Measurements from ENCODE around the gene ANXA5.
"Not testable (repeated sequence)": the region's sequence is repeated elsewhere in the genome, so short reads cannot be mapped to it uniquely, and the experiment has no call there.

The ANXA5 gene

DNA sequence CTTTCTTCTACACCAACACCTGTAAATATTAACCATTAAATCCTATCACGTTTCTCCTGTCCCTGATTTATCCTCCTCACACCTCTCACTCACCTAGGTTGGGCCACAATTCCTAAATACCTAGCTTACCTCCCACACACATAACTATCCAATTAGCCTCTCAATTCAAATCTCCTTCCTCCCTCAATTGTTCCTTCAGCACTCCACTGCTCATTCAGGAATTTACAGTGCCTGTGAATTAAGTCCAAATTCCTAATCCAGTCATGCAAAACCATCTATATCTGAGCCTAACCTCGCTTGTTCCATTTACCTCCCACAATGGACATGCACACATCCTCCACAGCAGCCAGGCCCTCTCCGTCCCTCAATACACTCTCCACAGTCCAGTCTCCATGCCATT, 17.5 kb downstream of the ANXA5 start:
- DNase-seq (ENCODE audit: low spot score) = no peak

DNA sequence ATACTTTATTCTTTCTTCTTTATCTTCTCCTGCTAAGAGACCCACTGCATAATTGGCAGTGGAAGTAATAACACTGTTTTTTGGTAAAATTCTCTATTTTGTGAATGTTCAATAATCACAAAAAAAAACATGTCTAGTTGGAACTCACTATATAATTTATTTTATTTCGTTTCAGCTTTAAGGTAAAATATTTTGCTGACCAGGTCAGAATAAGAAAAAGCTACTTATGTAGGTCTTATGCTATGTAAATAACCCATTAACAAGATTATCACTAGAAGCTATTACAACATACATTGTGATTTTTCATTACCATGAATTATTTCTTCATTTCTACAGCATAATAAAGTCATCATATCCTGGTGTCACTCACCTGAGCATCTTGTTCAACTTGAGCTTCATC, 19.3 kb downstream of the ANXA5 start:
- DNase-seq (ENCODE audit: low spot score) = no peak

DNA sequence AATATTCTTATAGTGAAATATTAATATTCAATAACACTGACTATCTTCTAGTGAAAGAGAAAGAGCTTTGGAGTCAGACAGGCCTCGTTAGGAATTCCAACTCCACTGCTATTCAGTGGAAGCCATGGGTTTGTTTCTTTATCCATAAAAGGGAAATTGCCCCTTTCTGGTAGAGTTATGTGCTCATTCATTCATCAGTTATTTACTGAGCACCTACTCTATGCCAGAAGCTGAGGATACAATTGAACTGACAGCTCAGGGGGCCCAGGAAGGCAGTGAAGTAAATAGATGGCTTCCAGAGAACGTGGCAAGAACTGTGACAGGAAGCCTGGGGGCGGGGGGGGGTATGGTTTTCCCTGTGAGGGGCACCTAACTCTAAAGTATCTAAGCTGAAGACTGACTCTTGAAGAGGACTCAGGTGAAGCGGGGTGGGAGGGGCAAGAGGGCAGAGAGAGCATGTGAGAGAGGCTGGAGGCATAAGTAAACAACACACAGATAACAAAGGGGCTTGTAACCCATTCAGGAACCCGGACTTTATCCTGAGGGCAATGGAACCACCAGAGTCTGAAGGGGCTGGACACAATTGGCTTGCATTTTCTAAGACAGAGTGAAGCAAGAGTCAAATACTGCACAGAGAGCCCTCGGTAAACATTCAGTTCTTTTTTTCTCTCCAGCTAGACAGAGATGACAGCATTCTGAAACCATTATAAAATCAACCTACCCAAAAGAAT, 20.3 kb downstream of the ANXA5 start:
- DNase-seq (ENCODE audit: low spot score) = no peak

DNA sequence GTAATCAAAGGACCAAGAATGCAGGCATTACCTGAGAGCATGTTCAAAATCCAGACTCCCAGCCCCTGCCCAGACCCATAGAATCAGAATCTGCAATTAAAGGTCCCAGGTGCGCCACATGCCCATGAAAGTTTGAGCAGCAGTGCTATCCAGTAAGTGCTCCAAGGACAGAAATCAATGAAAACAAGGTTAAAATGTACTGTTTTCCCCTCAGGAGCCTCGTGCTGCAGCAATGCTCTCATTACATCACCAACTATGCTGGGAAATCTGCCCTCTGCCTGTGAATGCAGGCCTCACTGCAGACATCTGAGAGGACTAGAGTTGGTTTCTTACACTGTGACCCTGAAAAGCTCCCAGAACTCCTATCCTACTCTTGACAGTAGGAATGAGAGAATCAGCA, 21.1 kb downstream of the ANXA5 start:
- no peak for DNase-seq (ENCODE audit: low spot score)

DNA sequence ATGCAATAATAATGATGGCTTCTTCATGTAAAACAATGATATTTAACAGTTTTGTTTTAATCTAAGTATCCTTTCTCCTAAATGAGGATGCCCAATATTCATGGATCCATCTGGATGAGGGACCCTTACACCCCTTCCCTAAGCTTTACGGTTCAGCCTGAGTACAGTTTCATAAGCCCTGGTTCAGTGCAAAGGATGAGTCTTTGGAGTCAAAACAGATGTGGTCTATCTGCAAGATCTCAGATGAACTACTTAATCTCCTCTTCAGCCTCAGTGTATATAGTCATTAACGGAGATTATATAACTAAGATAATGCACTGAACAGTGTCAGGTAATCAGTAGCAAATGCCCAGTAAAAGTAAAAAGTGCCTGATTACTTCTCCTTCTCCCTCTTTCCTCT, 22.1 kb downstream of the ANXA5 start:
- no peak for DNase-seq (ENCODE audit: low spot score)

DNA sequence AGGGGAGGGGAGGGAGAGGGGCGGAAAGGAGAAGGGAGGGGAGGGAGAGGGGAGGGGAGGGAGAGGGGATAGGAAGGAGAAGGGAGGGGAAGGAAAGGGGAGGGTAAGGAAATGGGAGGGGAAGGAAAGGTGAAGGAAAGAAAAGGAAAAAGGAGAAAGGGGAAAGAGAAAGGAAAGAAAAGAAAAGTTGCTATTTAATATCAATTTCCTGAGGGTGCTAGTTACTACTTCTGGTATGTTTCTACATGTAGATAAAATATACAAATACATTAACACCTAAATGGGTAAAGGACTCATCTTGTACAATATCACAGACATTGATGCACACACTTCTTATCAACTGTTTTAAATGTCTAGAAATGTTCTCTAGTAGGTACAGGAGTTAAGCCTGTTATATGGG, 22.6 kb downstream of the ANXA5 start:
- no peak for DNase-seq (ENCODE audit: low spot score)

DNA sequence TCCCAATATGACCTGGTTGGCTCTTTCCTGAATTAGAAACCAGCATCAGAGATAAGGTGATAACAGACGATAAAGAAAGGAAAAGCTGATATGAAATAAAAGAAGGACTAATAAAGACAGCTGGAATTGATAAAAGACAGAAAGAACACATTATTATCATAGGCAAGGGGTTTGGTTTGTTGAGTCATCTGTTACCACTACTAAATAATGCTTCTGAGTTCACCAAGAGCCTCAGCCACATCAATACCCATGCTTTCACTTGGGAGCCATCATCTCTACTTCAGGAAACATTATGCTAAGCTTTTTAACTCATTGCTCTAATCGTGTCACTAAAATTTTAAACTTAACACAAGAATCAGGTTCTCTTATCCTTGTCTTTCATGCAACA, 27.6 kb downstream of the ANXA5 start:
- DNase-seq (ENCODE audit: low spot score) = no peak

DNA sequence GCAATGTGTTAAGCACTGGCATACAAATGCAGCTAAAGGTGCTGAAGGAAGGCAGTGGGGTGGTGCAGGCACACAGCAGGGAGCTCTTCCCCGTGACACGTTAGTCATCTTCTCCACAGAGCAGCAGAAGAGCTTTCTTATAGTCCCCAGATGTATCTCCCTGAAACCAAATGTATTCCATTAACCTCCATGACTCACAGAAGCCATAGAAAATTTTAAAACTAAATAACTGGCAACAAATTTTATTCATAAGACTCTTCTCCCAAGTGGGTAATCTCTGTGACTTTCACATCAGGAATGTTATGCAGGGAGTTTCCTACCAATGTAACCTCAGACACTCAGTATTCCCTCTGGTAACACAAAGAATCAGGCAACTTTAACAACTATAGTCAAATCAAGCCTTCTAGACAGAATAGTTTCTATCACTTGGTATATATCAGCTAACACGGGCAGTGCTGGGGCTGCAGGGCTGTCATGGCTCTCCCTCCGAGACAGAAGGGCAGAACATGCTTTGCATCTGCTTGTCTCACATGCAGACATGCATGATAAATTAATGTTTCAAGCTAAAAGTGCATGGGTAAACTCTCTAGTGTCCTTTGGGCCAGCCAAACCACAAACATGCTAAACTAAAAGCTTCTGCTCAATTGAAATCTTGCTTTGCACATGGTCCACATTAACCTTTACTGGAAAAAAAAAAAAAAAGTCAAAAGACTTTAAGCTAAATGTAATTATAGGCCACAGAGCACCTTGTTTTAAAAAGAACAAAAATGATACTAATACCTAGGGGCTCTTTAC, 28.2 kb downstream of the ANXA5 start:
- DNase-seq (ENCODE audit: low spot score) = no peak

DNA sequence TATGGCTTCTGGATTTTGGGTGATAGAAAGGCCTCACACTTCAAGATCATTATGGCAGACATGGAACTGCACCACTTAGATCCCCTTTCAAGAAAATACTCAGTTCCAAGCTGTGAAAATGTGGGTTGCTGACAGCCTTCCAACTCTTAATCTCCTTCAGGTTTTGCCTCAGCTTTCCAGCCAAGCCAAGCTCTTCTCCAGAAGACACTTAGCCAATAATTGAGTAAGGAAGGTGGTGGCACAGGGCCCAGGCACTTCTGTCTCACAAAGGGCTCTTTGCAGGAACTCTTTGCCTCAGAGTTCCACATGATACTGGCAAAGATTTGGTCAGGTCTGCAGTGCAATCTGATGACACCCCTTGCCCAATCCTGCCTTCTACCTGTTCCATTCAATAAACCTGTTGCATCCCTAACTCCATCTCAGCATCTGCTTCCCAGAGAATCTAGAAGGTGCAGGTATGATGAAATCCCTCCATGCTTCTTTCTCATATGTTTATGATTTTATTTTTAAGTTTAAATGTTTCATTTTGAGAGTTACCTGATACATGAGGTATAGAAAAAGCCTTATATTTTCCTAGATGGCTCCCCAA, 30.6 kb downstream of the ANXA5 start:
- no peak for DNase-seq (ENCODE audit: low spot score)

DNA sequence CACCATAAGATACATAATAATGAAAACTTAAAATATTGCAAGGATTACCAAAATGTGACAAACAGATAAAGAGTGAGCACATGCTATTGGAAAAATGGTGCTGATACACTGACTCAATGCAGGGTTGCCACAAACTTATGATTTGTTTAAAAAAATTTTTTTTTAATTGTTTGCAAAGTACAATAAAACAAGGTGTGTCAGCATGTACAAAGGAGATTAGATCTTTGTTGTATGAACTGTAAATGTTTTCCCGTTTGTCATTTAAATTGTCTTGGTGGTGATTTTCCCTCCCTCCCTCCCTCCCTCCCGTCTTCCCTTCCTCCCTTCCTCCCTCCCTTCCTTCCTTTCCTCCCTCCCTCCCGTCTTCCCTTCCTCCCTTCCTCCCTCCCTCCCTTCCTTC, 31.4 kb downstream of the ANXA5 start:
- DNase-seq (ENCODE audit: low spot score) = no peak

DNA sequence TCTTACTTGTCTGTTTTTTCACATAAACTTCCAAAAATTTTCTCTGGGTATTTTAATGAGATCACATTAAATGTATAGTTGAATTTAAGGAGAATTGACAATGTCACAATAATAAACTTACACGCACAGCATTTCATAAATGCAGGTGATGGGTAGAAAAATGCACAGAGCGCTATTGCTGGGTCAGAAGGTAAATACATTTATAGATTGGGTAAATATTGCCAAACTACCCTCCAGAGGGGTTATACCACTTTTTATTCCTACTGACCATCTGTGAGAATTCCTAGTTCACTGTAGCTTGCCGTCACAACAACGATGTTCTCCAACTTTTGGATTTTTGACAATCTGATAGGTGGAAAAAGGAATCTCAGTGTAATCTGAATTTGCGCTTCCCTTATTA, 34.6 kb downstream of the ANXA5 start:
- DNase-seq (ENCODE audit: low spot score) = no peak

DNA sequence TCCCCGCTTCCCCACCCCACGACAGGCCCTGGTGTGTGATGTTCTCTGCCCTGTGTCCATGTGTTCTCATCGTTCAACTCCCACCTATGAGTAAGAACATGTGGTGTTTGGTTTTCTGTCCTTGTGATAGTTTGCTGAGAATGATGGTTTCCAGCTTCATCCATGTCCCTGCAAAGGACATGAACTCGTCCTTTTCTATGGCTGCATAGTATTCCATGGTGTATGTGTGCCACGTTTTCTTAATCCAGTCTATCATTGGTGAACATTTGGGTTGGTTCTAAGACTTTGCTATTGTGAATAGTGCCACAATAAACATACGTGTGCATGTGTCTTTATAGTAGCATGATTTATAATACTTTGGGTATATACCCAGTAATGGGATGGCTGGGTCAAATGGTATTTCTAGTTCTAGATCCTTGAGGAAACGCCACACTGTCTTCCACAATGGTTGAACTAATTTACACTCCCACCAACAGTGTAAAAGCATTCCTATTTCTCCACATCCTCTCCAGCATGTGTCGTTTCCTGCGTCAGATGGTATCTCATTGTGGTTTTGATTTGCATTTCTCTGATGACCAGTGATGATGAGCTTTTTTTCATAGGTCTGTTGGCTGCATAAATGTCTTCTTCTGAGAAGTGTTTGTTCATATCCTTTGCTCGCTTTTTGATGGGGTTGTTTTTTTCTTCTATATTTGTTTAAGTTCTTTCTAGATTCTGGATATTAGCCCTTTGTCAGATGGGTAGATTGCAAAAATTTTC, 36.4 kb downstream of the ANXA5 start:
- DNase-seq (ENCODE audit: low spot score) = not testable (repeated sequence)

DNA sequence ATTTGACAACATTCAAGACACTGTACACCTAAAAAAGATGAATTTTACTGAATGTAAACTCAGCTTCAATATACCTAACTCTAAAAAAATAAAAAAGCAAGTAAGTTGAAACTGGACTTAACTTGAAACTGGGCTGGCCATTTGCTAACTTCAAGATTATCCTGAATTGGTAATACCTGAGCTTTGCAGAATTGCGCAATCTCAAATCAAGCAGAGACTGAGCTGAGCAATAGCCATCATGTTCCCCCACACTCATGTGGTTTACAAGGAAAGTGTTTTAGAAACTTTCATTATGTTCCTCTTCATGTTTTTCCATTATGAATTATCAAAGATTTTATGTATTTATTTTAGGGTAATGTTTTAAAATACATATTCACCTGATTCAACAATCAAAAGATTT, 38.7 kb downstream of the ANXA5 start:
- no peak for DNase-seq (ENCODE audit: low spot score)

DNA sequence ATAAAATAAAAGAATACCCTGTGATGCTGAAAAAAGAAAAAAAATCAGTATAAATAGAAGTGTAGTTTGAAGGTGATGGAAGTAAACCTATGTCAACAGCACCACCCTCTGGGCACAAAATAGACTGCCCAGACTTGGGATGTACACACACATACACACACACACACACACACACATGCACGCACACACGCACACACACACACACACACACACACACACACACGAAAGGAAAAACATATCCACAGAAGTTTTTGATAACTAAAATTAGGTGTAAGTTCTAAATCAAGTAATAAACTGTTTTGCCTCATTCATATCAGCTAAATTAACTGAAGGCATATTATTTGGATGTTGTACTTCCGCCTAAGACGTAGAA, 40.5 kb downstream of the ANXA5 start:
- peak; percentile 31 for DNase-seq (ENCODE audit: low spot score)

DNA sequence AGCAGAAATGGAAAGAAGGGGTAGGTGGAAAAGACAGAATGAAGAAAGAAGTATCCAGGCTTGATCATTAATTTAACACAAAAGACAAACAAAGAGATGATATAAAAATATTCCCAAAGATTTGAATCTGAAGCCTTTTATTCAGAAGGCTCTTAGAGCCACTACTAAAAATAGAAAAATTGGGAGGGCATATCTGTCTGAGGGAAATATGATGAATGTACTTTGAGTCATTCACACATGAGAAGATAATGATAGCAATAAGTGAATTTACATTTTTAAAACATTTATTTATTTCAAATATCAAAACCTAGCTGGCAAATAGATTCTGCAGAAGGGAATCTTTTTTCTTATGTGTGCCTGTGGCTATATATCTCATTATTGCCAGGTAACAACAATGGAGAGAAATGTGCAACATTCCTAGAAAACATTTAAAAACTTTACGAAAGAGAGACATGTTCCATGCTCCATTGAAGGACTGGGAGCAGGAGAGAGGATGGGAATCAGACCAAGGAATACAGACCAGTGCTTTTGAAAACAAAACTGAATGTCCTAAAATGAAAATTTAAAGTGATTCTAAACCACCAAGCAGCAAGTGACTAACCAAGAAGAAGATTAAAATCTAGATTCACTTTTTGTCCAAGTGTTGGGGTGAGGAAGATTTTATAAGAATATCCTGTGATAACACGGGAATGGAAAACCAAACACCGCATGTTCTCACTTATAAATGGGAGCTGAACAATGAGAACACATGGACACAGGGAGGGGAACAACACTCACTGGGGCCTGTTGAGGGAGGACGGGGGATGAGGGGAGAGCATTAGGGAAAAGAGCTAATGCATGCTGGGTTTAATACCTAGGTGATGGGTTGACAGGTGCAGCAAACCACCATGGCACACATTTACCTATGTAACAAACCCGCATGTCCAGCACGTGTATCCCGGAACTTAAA, 41.2 kb downstream of the ANXA5 start:
- no peak for DNase-seq (ENCODE audit: low spot score)

DNA sequence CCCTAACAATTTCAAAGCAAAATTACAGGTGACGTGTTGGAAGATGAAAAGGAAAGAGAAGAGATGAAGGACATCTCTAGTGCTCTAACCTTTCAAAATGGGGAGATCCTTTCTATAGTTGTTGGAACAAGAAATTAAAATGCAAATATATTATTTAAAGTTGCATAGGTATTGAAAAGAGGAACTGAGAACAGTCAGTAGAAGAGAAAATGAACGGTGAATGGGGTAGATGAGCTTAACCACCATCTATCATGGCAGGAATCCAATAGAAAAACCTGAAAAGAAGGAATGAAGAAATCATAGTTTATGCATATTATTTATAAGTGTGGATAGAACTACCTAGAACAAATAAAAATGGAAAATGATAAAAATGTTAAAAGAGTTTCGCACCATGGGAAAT, 42.0 kb downstream of the ANXA5 start:
- no peak for DNase-seq (ENCODE audit: low spot score)

DNA sequence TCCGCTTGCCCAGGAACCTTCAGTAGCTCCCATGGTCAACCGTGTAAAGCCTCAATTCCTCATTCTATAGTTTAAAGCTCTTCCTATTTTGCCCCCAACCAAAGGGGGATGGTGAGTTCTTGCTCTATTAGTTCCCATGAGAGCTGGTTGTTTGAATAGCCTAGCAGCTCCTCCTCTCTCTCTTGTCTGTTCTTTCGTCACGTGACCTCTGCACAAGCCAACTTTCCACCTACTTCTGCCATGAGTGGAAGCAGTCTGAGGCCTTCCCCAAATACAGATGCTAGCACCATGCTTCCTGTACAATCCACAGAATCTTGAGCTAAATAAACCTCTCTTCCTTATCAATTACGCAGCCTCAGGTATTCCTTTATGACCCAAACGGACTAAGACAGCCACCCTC, 42.8 kb downstream of the ANXA5 start:
- DNase-seq (ENCODE audit: low spot score) = no peak

DNA sequence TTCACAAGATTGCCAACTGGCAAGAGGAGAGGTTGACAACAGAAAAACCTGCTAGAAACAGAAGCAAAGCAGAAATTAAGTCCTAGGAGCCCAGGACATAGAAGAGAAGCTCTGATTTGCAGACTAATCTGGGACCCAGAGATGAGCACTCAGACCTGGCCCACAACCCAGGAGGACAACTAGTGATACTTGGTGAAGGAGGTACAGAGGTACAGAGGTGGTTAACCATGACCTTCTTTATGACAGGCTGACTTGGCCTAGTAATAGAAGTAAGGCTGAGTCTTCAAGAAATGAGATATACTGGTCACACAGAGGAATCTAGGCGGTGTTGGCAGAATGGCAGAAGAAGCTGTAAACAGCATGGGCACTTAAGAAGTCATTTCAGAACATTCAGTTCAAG, 43.6 kb downstream of the ANXA5 start:
- DNase-seq (ENCODE audit: low spot score) = no peak

DNA sequence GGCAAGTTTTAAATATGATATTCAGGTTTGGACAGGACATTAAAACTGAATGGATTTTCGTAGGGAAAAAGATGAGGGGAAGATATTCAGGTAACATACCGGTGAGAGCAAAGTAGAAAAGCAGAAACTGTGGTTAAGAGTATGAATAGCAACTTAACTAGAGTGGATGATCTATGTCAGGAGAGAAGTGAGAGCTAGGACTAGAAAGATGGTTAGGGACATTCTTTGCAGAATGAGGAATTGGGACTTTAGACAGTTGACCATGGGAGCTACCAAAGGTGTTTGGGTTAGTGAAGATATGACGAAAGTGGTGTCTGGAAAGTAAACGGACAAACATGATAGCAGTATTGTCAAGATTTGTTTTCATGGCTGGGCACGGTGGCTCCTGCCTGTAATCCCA, 45.2 kb downstream of the ANXA5 start:
- no peak for DNase-seq (ENCODE audit: low spot score)

DNA sequence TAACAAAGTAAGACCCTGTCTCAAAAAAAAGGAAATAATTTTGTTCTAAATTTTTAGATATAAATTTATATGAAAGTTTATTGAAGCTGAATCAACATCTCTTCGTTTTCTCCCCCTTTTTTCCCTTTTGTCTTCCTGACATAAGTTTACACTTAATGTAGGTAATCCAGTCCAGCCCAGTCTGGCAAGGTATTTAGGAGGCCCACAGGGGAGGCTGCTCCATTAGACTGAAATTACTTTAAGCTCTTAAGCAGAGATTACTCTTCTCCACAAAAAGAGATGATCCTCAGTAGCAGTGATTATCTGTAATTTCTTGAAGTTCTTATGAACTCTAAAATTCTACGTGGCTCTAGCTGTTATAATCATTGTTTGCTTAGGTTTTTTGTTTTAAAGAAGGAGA, 46.0 kb downstream of the ANXA5 start:
- no peak for DNase-seq (ENCODE audit: low spot score)

DNA sequence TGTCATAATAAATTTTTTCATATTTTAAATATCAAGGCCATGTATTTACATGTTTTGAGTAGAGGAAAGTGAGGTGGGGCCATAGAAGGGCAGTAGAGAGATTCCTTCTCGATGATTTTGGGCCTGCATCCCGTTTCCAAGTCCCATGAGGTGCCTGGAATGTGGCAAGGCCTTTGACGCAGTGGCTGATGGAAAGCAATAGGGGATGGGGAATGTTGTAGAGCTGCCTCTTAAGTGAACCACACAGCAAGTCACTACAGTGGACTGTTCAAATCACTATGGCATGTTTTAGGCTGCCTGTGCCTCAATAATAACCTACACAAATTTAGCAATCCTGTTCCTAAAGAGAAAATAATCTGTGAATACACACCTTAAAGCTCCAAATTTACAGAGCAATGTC, 48.3 kb downstream of the ANXA5 start:
- no peak for DNase-seq (ENCODE audit: low spot score)

Measured in globus pallidus (tissue), 1 donor.